Putamen (tissue), 1 donor: ENCODE data around the gene RNPEP.
"Not testable (repeated sequence)": the region's sequence is repeated elsewhere in the genome, so short reads cannot be mapped to it uniquely, and the experiment has no call there.

Experiments
- DNase-seq: peaks from one replicate; pipeline ENCODE4 v3.0.0-alpha.2; 2016; ENCODE audit warnings: low spot score

RNPEP gene

DNA sequence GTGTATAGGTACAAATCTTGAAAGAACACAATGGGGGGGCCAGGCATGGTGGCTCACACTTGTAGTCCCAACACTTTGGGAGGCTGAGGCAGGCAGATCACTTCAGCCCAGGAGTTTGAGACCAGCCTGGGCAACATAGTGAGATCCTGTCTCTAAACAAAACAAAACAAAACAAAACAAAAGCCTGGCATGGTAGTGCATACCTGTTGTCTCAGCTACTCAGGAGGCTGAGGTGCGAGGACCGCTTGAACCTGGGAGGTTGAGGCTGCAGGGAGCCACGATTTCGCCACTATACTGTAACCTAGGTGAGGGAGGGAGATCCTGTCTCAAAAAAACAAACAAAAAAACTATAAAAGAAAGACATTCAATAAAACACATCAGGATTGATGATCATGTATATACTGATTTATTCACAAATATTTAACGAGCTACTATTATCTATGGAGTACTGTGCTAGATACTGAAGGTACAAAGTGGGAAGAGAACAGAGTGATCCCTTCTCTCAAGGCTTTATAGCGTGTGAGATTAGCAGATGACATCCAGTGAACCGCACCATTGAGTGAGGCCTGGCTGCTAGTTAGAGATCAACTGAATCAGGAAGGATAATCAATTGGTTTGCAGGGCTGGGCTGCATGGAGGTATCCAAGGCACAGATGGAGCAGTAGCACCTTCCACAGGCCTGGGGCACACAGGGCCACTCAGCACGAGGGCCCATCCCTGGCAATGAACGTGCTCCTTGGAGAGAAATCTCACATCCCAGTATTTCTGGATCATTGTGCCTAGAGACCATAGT lies 54.3 kb downstream of the RNPEP start:
- no peak for DNase-seq

GRCh38 chr1:202037706-202038296 lies 55.4 kb downstream of the RNPEP start:
- no peak for DNase-seq

GRCh38 chr1:202038688-202039346 lies 56.4 kb downstream of the RNPEP start:
- no peak for DNase-seq

DNA sequence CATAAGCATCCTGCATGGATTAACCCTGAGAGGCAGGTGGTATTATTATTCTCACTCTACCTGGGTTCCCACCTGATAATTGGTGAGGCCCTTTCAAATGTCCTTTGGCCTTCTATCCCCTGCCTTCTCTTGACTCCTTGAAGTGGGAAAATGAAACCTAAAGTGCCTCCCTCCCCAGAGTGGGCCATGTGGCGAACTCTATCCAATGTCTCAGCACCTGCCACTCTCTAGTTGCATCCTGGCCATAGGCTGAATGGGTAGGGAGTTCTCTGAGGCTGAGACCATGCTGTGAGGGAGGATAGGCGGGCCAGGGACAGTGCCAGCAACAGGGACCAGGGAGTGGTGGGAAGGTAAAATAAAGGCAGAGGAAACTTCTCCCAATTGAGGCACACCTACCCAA lies 63.3 kb downstream of the RNPEP start:
- no peak for DNase-seq

DNA sequence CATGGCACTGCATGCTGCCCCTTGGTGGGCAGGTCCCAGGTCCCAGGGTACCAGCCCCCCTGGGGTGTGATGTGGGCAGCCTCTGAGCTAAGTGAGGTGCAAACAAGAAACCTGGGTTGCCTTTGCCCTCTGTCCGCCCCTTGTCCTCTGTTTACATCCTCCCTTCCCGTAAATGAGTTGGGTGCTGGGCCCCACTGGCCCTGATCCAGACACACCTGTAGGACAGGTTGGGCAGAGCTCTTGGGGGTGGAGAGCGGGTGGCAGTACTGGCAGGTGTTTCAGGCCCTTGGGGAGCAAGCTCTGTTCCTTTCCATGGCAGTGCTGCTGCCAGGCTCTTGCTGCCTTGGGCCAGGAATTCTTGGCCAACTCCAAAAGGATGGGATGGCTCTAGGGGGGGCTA lies 63.8 kb downstream of the RNPEP start:
- DNase-seq: no peak

DNA sequence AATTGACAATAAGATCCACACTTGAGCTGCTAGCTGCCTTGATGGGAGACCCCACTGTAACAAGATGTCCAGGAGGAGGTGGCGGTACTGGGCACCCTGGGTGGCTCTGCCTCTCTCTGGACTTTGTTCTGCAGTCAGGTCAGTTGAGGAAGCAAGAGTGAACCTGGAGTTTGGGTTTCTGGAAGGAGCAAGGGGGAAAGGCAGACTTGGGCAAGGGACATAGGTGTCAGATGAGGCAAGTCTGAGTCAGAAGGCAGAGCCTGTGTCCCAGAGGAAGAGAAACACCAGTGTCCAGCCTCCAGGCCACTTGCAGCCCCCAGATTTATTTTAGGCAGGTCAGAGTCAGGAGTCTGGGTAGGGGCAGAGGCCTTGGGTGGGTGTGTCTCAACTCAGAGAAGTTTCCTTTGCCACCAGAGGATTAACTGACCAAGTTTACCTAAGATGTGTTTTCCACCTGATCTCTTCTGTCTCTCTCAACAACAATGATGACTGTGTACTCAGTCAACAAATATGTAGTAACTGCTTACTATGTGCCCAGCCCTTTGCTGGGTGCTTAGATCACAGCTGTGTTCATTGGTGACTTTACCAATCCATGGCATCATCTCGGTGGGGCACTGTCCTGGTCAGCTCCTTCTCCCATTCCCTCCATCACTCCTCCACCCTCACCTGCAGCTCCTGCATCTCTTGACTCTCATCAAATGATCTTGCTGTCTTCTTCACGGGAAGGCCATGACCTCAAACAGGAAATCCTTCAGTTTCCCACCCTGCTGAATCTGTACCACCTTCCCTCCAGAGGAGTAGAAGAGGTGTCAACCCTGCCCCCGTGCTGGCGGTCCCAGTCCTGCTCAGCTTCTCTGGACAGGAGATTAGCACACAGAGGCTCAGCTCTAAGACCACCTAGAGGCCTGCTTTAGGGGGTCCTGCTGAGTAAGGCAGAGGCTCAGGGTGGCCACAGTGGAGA lies 64.6 kb downstream of the RNPEP start:
- no peak for DNase-seq

DNA sequence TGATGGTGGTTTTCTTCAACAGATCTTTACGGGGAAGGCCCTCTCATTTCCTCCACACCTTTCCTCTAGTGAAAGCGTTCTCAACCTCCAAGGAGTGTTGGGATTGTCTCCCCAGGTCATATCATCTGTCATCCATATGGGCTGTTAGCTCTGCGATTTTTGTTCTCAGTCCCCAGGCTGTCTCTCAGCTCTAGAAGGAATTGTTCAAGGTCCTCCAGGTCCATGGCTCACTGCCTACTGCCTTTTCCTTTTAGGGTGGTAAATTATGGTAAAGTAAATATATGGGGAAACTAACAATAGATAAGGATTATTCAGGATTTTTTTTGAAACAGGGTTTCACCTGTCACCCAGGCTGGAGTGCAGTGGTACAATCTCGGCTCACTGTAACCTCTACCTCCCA lies 65.5 kb downstream of the RNPEP start:
- DNase-seq: no peak

DNA sequence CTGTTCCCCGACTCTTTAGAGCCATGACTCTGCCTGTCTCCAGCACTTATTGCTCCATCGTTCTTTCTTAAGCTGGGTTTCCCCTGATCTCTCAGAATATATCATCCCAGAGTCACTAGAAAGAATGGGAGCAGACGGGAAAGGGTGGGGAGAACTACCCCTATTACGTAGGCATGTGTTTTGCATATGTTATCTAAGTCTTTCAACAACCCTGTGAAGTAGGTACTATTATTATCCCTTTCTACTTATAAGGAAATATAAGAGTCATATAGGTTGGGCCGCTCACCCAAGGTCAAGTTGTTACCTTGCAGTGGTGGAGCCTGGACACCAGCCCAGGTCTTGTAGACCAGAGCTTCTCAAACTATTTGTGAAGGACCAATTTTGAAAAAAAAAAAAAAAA lies 66.7 kb downstream of the RNPEP start:
- DNase-seq: peak; percentile 47

DNA sequence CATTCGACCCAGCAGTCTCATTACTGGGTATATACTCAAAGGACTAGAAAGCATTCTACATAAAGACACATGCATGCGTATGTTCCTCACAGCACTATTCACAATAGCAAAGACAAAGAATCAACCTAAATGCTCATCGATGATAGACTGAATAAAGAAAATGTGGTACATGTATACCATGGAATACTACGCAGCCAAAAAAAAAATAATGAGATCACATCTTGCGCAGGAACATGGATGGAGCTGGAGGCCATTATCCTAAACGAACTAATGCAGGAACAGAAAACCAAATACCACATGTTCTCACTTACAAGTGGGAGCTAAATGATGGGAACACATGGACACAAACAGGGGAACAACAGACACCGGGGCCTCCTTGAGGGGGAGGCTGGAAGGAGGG lies 71.6 kb downstream of the RNPEP start:
- DNase-seq: no peak

DNA sequence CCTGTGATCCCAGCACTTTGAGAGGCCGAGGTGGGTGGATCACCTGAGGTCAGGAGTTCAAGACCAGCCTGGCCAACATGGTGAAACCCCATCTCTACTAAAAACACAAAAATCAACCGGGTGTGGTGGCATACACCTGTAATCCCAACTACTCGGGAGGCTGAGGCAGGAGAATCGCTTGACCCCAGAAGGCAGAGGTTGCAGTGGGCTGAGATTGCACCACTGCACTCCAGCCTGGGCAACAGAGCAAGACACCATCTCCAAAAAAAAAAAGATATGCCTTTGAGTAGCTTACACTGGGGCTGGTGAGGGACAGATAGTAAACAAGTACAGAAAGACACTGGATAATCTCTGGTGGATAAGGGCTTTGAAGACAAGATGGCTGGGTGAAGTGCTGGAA lies 72.2 kb downstream of the RNPEP start:
- not testable (repeated sequence) for DNase-seq
